Keratinocyte (primary cell): Measurements from ENCODE around the gene SAMD5. TPM values are rescaled to one million over a fixed set of nuclear protein-coding genes. Genes with fewer than 3 reads are reported as not detected.

Source experiments
- DNase-seq: peaks from one replicate; pipeline ENCODE4 v3.0.0-alpha.2; 2011; ENCODE audit warnings: low read depth, missing footprints, low spot score
- FAIRE-seq: peaks from 2 replicates; lab custom pipeline; 2011; peaks lifted over from hg19 to GRCh38; lab: Jason Lieb, UNC
- H2AFZ ChIP-seq: 2 replicates; pipeline ENCODE4 v1.6.0; 2012; ENCODE audit warnings: low read length, control low read depth, inconsistent platforms; ENCODE audit not compliant: control insufficient read depth
- H3K27ac ChIP-seq: 2 replicates; pipeline ENCODE4 v1.5.1; 2011; ENCODE audit warnings: low read length; ENCODE audit not compliant: control insufficient read depth, insufficient read depth
- H3K27me3 ChIP-seq: 3 replicates; pipeline ENCODE4 v1.6.0; 2011; ENCODE audit warnings: low read length; ENCODE audit not compliant: control insufficient read depth, insufficient read depth; ENCODE audit errors: extremely low read depth
- H3K36me3 ChIP-seq, 2 experiments: 2 replicates in 1 of 2; 3 replicates in 1 of 2; pipeline ENCODE4 v1.5.1; 2011; ENCODE audit warnings: low read length in 2 of 2, mild to moderate bottlenecking in 1 of 2; ENCODE audit not compliant: control insufficient read depth in 2 of 2, insufficient read depth in 2 of 2; ENCODE audit errors: extremely low read depth in 1 of 2
- H3K4me1 ChIP-seq: 3 replicates; pipeline ENCODE4 v1.5.1; 2011; ENCODE audit warnings: low read length; ENCODE audit not compliant: control insufficient read depth, insufficient read depth; ENCODE audit errors: extremely low read depth
- H3K4me2 ChIP-seq: 3 replicates; pipeline ENCODE4 v1.6.0; 2011; ENCODE audit warnings: low read depth, low read length; ENCODE audit not compliant: control insufficient read depth, insufficient read depth; ENCODE audit errors: extremely low read depth
- H3K4me3 ChIP-seq, 3 experiments: fragments of 200-600 bp in 1 of 3; sonication (generic) in 1 of 3; 2 replicates in 2 of 3; 3 replicates in 1 of 3; pipeline ENCODE4 v1.5.1; 2011 to 2016; ENCODE audit warnings: low read length in 3 of 3, mild to moderate bottlenecking in 3 of 3, control low read depth in 2 of 3, inconsistent platforms in 1 of 3, low read depth in 1 of 3, mixed read lengths in 1 of 3, mixed run types in 1 of 3, moderate library complexity in 1 of 3; ENCODE audit not compliant: control insufficient read depth in 2 of 3, insufficient read depth in 2 of 3; ENCODE audit errors: extremely low read depth in 1 of 3
- H3K79me2 ChIP-seq: 2 replicates; pipeline ENCODE4 v1.6.0; 2012; ENCODE audit warnings: low read length; ENCODE audit not compliant: control insufficient read depth, insufficient read depth
- H3K9ac ChIP-seq: 3 replicates; pipeline ENCODE4 v1.6.0; 2011; ENCODE audit warnings: low read length; ENCODE audit not compliant: control insufficient read depth, insufficient read depth; ENCODE audit errors: extremely low read depth
- H3K9me1 ChIP-seq: 3 replicates; pipeline ENCODE4 v1.6.0; 2011; ENCODE audit warnings: low read length; ENCODE audit not compliant: control insufficient read depth, insufficient read depth; ENCODE audit errors: extremely low read depth
- H3K9me3 ChIP-seq: 2 replicates; pipeline ENCODE4 v1.5.1; 2012; ENCODE audit warnings: low read depth, low read length; ENCODE audit not compliant: control insufficient read depth
- H4K20me1 ChIP-seq: 3 replicates; pipeline ENCODE4 v1.6.0; 2011; ENCODE audit warnings: low read length; ENCODE audit not compliant: control insufficient read depth, insufficient read depth; ENCODE audit errors: extremely low read depth
- EZH2 ChIP-seq: IDR thresholded peaks from one replicate; pipeline ENCODE4 v1.6.1; 2012; ENCODE audit warnings: inconsistent platforms, mild to moderate bottlenecking, low read length, moderate library complexity
- dilution Hi-C: fragments of 300-500 bp; cut with MboI; formaldehyde crosslinking; loops from one replicate; pipeline ENCODE4 v1.7.0; 2020; ENCODE audit warnings: low sequenced_read_pairs; ENCODE audit not compliant: extremely low pct_ligation_motif_present
- polyA plus RNA-seq, 5 experiments: library from polyadenylated mRNA; depleted of rRNA in 3 of 5; stranded (reverse) in 3 of 5; stranded (forward) in 1 of 5; unstranded in 1 of 5; fragments of >200 nt; gene quantifications; 1 replicate in 1 of 5; 2 replicates in 3 of 5; 3 replicates in 1 of 5; pipeline versions ENCODE4 v1.2.1 to v1.2.3, GENCODE V29; 2011 to 2012; ENCODE audit warnings: missing spikeins in 2 of 5, low read depth in 1 of 5, low replicate concordance in 1 of 5
- TF ChIP-seq, protein P1 (sequence below), 3 experiments: IDR thresholded peaks in 1 of 3; conservative IDR thresholded peaks in 1 of 3; optimal IDR thresholded peaks in 1 of 3; 2 replicates in 2 of 3; 3 replicates in 1 of 3; pipeline versions ENCODE3 to v1.5.1; 2011; ENCODE audit warnings: low read length in 3 of 3, mild to moderate bottlenecking in 3 of 3, moderate library complexity in 2 of 3, control low read depth in 1 of 3, inconsistent platforms in 1 of 3; ENCODE audit not compliant: insufficient read depth in 2 of 3; ENCODE audit errors: extremely low read depth in 1 of 3

Gene SAMD5
- polyA plus RNA-seq, 1 donor (not counting 4 experiments of a cell fraction or from before 2014, with no cell fraction given) = 1.2 TPM

GRCh38 chr6:147510929-147511590 is 2.6 kb downstream of the SAMD5 start:
- peak; percentile 31 for TF ChIP-seq EZH2
- TF ChIP-seq, protein P1, sequence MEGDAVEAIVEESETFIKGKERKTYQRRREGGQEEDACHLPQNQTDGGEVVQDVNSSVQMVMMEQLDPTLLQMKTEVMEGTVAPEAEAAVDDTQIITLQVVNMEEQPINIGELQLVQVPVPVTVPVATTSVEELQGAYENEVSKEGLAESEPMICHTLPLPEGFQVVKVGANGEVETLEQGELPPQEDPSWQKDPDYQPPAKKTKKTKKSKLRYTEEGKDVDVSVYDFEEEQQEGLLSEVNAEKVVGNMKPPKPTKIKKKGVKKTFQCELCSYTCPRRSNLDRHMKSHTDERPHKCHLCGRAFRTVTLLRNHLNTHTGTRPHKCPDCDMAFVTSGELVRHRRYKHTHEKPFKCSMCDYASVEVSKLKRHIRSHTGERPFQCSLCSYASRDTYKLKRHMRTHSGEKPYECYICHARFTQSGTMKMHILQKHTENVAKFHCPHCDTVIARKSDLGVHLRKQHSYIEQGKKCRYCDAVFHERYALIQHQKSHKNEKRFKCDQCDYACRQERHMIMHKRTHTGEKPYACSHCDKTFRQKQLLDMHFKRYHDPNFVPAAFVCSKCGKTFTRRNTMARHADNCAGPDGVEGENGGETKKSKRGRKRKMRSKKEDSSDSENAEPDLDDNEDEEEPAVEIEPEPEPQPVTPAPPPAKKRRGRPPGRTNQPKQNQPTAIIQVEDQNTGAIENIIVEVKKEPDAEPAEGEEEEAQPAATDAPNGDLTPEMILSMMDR (optimal IDR thresholded peaks at IDR 0.05 in 1 of 3, IDR thresholded peaks at IDR 0.05 in 1 of 3, conservative IDR thresholded peaks at IDR 0.05 in 1 of 3; ENCODE audit: extremely low read depth in 1 of 3, insufficient read depth in 2 of 3, low read length in 3 of 3) = no peak
- H3K4me2 ChIP-seq = peak overlapping the region; percentile 25
- no peaks in the 10 kb centered on the region for H4K20me1 ChIP-seq
- peak overlapping the region in 1 of 3 experiments; percentile 4 for H3K4me3 ChIP-seq
- DNase-seq = no peak
- FAIRE-seq = no peak
- H3K4me1 ChIP-seq = peaks cover 14% of the 10 kb centered on the region
- H3K27ac ChIP-seq = no peak overlapping the region
- no peaks in the 10 kb centered on the region for H3K9me3 ChIP-seq
- no peaks in the 10 kb centered on the region for H3K9me1 ChIP-seq
- no peak overlapping the region for H3K9ac ChIP-seq
- H3K27me3 ChIP-seq = peaks cover 25% of the 10 kb centered on the region
- dilution Hi-C loops = no loop called here
- H3K36me3 ChIP-seq = no peaks in the 10 kb centered on the region
- H2AFZ ChIP-seq = peak overlapping the region; percentile 28
- no peaks in the 10 kb centered on the region for H3K79me2 ChIP-seq

DNA sequence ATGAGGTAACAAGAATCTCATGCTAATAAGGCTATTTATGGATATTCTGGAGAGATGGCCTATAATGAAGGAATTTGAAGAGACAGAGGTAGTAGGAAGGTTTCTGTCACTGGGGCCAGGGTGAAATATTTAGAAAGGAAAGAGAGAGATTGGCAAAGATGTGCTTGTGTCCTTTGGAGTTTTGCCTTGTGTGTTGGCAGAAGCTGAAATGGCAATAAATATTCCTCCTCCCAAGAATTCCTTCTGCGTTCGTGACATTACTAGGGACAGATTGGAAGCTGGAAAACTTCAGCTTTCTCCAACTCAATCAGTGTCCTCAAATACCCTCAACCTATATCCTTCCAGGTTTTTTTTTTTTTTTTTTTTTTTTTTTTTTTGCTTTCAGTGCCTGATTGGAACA is 6.3 kb downstream of the SAMD5 start:
- DNase-seq = no peak
- no peak overlapping the region for H3K4me3 ChIP-seq
- no peaks in the 10 kb centered on the region for H3K36me3 ChIP-seq
- H3K4me2 ChIP-seq = no peak overlapping the region
- FAIRE-seq = no peak
- H3K9me3 ChIP-seq = no peaks in the 10 kb centered on the region
- no peak overlapping the region for H2AFZ ChIP-seq
- TF ChIP-seq, protein P1 (optimal IDR thresholded peaks at IDR 0.05 in 1 of 3, IDR thresholded peaks at IDR 0.05 in 1 of 3, conservative IDR thresholded peaks at IDR 0.05 in 1 of 3; ENCODE audit: extremely low read depth in 1 of 3, insufficient read depth in 2 of 3, low read length in 3 of 3) = no peak
- no peak overlapping the region for H3K9ac ChIP-seq
- H3K9me1 ChIP-seq = no peaks in the 10 kb centered on the region
- H4K20me1 ChIP-seq = no peaks in the 10 kb centered on the region
- H3K79me2 ChIP-seq = no peaks in the 10 kb centered on the region
- peaks cover 6% of the 10 kb centered on the region for H3K4me1 ChIP-seq
- dilution Hi-C loops = no loop called here
- no peak overlapping the region for H3K27ac ChIP-seq
- peaks cover 4% of the 10 kb centered on the region for H3K27me3 ChIP-seq
